HG03520 (cell line): Measurements from ENCODE around the gene PCCA.
A peak's percentile ranks its signal among the peaks of the same experiment; 100 is the strongest.

Experiments used
- ATAC-seq: cut with Tn5 transposase; IDR thresholded peaks from one replicate; pipeline ENCODE4 v1.9.1; 2021; ENCODE audit warnings: mild to moderate bottlenecking, moderate library complexity; ENCODE audit not compliant: unreplicated experiment

Gene PCCA

GRCh38 chr13:100497389-100497788 lies 408.5 kb downstream of the PCCA start:
- no peak for ATAC-seq

GRCh38 chr13:100502446-100502845 lies 413.6 kb downstream of the PCCA start:
- ATAC-seq: no peak

- no peak for ATAC-seq
Measured at GRCh38 chr13:100503622-100504021, 414.7 kb downstream of the PCCA start.

GRCh38 chr13:100506154-100506553 lies 417.3 kb downstream of the PCCA start:
- peak; percentile 78 for ATAC-seq

GRCh38 chr13:100506600-100507422 lies 417.9 kb downstream of the PCCA start:
- peak; percentile 10 for ATAC-seq

GRCh38 chr13:100508455-100508854 lies 419.6 kb downstream of the PCCA start:
- no peak for ATAC-seq

- no peak for ATAC-seq
Measured at GRCh38 chr13:100508996-100509395, 420.1 kb downstream of the PCCA start.

GRCh38 chr13:100510208-100510957 lies 421.5 kb downstream of the PCCA start:
- ATAC-seq: no peak

GRCh38 chr13:100511466-100511865 lies 422.6 kb downstream of the PCCA start:
- ATAC-seq: no peak

GRCh38 chr13:100512422-100512821 lies 423.5 kb downstream of the PCCA start:
- no peak for ATAC-seq

- no peak for ATAC-seq
Measured at GRCh38 chr13:100513171-100513570, 424.3 kb downstream of the PCCA start.

- no peak for ATAC-seq
Measured at GRCh38 chr13:100513987-100514670, 425.2 kb downstream of the PCCA start.

- ATAC-seq: peak; percentile 96
Measured at GRCh38 chr13:100514788-100515409, 426.0 kb downstream of the PCCA start.

GRCh38 chr13:100515410-100515800 lies 426.5 kb downstream of the PCCA start:
- ATAC-seq: no peak

GRCh38 chr13:100517135-100517534 lies 428.2 kb downstream of the PCCA start:
- no peak for ATAC-seq

- ATAC-seq: no peak
Measured at GRCh38 chr13:100517728-100518127, 428.8 kb downstream of the PCCA start.

GRCh38 chr13:100518394-100519062 lies 429.6 kb downstream of the PCCA start:
- ATAC-seq: no peak

GRCh38 chr13:100519626-100520025 lies 430.7 kb downstream of the PCCA start:
- ATAC-seq: no peak

- ATAC-seq: no peak
Measured at GRCh38 chr13:100520936-100521850, 432.3 kb downstream of the PCCA start.
